KMS-11 (cell line): ENCODE data around the gene HSH2D.

ENCODE experiments used
- H2AFZ ChIP-seq: fragments of 200-600 bp; sonication (generic); 2 replicates; pipeline ENCODE4 v1.6.1; 2016; ENCODE audit warnings: antibody characterized with exemption, mixed run types, low read depth
- H3K27ac ChIP-seq: fragments of 200-600 bp; sonication (generic); 2 replicates; pipeline ENCODE4 v1.6.1; 2016; ENCODE audit warnings: mild to moderate bottlenecking, mixed run types
- H3K27me3 ChIP-seq: fragments of 200-600 bp; sonication (generic); 2 replicates; pipeline ENCODE4 v1.6.1; 2017; ENCODE audit warnings: mild to moderate bottlenecking, low read depth, mixed run types, moderate library complexity; ENCODE audit not compliant: insufficient read depth
- H3K36me3 ChIP-seq: fragments of 200-600 bp; sonication (generic); 2 replicates; pipeline ENCODE4 v1.6.1; 2017; ENCODE audit warnings: mild to moderate bottlenecking, mixed run types; ENCODE audit not compliant: insufficient read depth
- H3K4me1 ChIP-seq: fragments of 200-600 bp; sonication (generic); 2 replicates; pipeline ENCODE4 v1.6.1; 2016; ENCODE audit warnings: mild to moderate bottlenecking, low read depth, mixed run types; ENCODE audit not compliant: poor library complexity, severe bottlenecking
- H3K4me2 ChIP-seq: fragments of 200-600 bp; sonication (generic); 2 replicates; pipeline ENCODE4 v1.7.0; 2016; ENCODE audit warnings: mild to moderate bottlenecking, mixed run types
- H3K4me3 ChIP-seq: fragments of 200-600 bp; sonication (generic); IDR thresholded peaks from 2 replicates; pipeline ENCODE4 v1.6.1; 2017; ENCODE audit warnings: low read depth, low read length, mixed read lengths; ENCODE audit not compliant: insufficient read depth
- H3K79me2 ChIP-seq: fragments of 200-600 bp; sonication (generic); 2 replicates; pipeline ENCODE4 v1.6.1; 2016; ENCODE audit warnings: low read depth, mixed run types; ENCODE audit not compliant: insufficient read depth
- H3K9ac ChIP-seq: fragments of 200-600 bp; sonication (generic); 2 replicates; pipeline ENCODE4 v1.6.1; 2016; ENCODE audit warnings: mild to moderate bottlenecking, mixed run types
- H4K20me1 ChIP-seq: fragments of 200-600 bp; sonication (generic); 2 replicates; pipeline ENCODE4 v1.6.1; 2016; ENCODE audit warnings: mild to moderate bottlenecking, mixed run types; ENCODE audit not compliant: insufficient read depth
- CTCF ChIP-seq: fragments of 200-600 bp; sonication (generic); conservative IDR thresholded peaks from 2 replicates; pipeline ENCODE4 v1.6.1; 2017; ENCODE audit warnings: low read depth, mild to moderate bottlenecking, antibody characterized with exemption, low read length, moderate library complexity, mixed read lengths

HSH2D gene

GRCh38 chr19:16136185-16136999 lies 7.1 kb upstream of the HSH2D start:
- Histone ChIP-seq H3K27ac (no peak overlapping the region), H4K20me1 (no peaks in the 10 kb centered on the region), H3K4me2 (no peak overlapping the region), H3K9ac (no peak overlapping the region), H3K36me3 (peaks cover 6% of the 10 kb centered on the region; the same call in 1 of the 2 replicates), H3K79me2 (no peaks in the 10 kb centered on the region), H3K27me3 (no peaks in the 10 kb centered on the region), H3K4me3 (no peak overlapping the region), H3K4me1 (peaks cover 3% of the 10 kb centered on the region), H2AFZ (no peak overlapping the region)
- no peak for TF ChIP-seq CTCF

DNA sequence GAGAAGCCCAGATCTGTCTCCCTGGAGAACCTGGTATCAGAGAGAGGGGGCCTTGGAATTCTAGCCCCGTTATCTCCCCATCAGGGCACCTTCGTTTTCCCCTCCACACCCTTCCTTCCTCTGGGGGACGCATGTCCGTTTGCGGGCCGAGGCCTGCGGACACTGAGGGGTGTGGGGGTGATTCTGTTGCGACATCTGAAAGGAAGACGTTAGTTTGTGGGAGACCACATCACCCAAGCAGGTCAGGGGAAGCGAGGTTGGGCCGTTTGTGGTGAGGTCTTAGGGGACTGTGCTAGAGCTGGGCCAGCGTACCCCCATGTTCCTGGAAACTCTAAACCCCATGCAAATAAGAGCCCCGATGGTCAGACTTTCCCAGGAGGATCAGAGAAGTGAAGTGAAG lies 3.7 kb upstream of the HSH2D start:
- H3K36me3 ChIP-seq: no peaks in the 10 kb centered on the region
- H2AFZ ChIP-seq: no peak overlapping the region
- H3K9ac ChIP-seq: no peak overlapping the region
- no peak overlapping the region for H3K4me2 ChIP-seq
- peaks cover 6% of the 10 kb centered on the region for H3K4me1 ChIP-seq
- H4K20me1 ChIP-seq: no peaks in the 10 kb centered on the region
- no peak overlapping the region for H3K27ac ChIP-seq
- H3K4me3 ChIP-seq: no peak overlapping the region
- no peak for TF ChIP-seq CTCF
- H3K79me2 ChIP-seq: no peaks in the 10 kb centered on the region
- no peaks in the 10 kb centered on the region for H3K27me3 ChIP-seq

- Histone ChIP-seq H3K79me2 (no peaks in the 10 kb centered on the region), H3K9ac (no peak overlapping the region), H3K36me3 (no peaks in the 10 kb centered on the region), H3K4me3 (no peak overlapping the region), H3K27ac (no peak overlapping the region), H2AFZ (no peak overlapping the region), H3K27me3 (no peaks in the 10 kb centered on the region), H3K4me2 (no peak overlapping the region), H4K20me1 (no peaks in the 10 kb centered on the region), H3K4me1 (peaks cover 6% of the 10 kb centered on the region)
- TF ChIP-seq CTCF: no peak
Measured at GRCh38 chr19:16141043-16141442, 2.4 kb upstream of the HSH2D start.

- Histone ChIP-seq H4K20me1 (no peaks in the 10 kb centered on the region), H3K4me2 (no peak overlapping the region), H3K79me2 (no peaks in the 10 kb centered on the region), H3K27me3 (no peaks in the 10 kb centered on the region), H3K4me3 (no peak overlapping the region), H3K36me3 (no peaks in the 10 kb centered on the region), H3K27ac (no peak overlapping the region), H3K9ac (no peak overlapping the region), H3K4me1 (peaks cover 6% of the 10 kb centered on the region), H2AFZ (no peak overlapping the region)
- no peak for TF ChIP-seq CTCF
Measured at GRCh38 chr19:16142032-16142580, 1.4 kb upstream of the HSH2D start.
